Naive B cell (primary cell): ENCODE measurements around the gene DPEP1. TPM values are rescaled to one million over a fixed set of nuclear protein-coding genes. Genes with fewer than 3 reads are reported as not detected.
A peak's percentile ranks its signal among the peaks of the same experiment; 100 is the strongest.

Source experiments
- ATAC-seq, 2 donors: fragments of 150-1000 bp; cut with Tn5 transposase; 2 replicates each; pipeline ENCODE4 v1.10.0; 2021; ENCODE audit warnings: low read depth in 2 of 2, mild to moderate bottlenecking in 2 of 2, moderate library complexity in 2 of 2
- DNase-seq: peaks from one replicate; pipeline ENCODE4 v3.0.0; 2022
- H3K27ac Mint-ChIP-seq, 6 donors: one replicate each; pipeline ENCODE4 v1.8.0; 2020 to 2022; ENCODE audit warnings: mild to moderate bottlenecking in 6 of 6, mixed read lengths in 6 of 6, moderate library complexity in 5 of 6, inconsistent platforms in 2 of 6
- H3K27me3 Mint-ChIP-seq, 3 donors: one replicate each; pipeline ENCODE4 v1.8.0; 2021 to 2022; ENCODE audit warnings: mixed read lengths in 3 of 3, mild to moderate bottlenecking in 1 of 3
- H3K36me3 Mint-ChIP-seq, 2 donors: one replicate each; pipeline ENCODE4 v1.8.0; 2020 to 2022; ENCODE audit warnings: mixed read lengths in 2 of 2, inconsistent platforms in 1 of 2, mild to moderate bottlenecking in 1 of 2
- H3K4me1 Mint-ChIP-seq, 3 donors: one replicate each; pipeline ENCODE4 v1.8.0; 2020 to 2022; ENCODE audit warnings: mixed read lengths in 3 of 3, inconsistent platforms in 1 of 3, mild to moderate bottlenecking in 1 of 3, moderate library complexity in 1 of 3
- H3K4me3 Mint-ChIP-seq, 8 donors: one replicate each; pipeline ENCODE4 v1.8.0; 2020 to 2022; ENCODE audit warnings: mild to moderate bottlenecking in 8 of 8, mixed read lengths in 8 of 8, moderate library complexity in 8 of 8, inconsistent platforms in 2 of 8
- H3K9me3 Mint-ChIP-seq, 7 donors: one replicate each; pipeline ENCODE4 v1.8.0; 2020 to 2022; ENCODE audit warnings: mixed read lengths in 7 of 7, mild to moderate bottlenecking in 5 of 7, inconsistent platforms in 2 of 7, moderate library complexity in 1 of 7
- polyA plus RNA-seq, 6 donors: library from polyadenylated mRNA; unstranded; fragments of 300-500 nt; fragmentation: Illumina TruSeq; gene quantifications; one replicate each; pipeline ENCODE4 v1.2.3, GENCODE V29; 2021; ENCODE audit warnings: low read depth in 6 of 6

The DPEP1 gene
- polyA plus RNA-seq, 6 donors from 2014 or later: not detected

DNA sequence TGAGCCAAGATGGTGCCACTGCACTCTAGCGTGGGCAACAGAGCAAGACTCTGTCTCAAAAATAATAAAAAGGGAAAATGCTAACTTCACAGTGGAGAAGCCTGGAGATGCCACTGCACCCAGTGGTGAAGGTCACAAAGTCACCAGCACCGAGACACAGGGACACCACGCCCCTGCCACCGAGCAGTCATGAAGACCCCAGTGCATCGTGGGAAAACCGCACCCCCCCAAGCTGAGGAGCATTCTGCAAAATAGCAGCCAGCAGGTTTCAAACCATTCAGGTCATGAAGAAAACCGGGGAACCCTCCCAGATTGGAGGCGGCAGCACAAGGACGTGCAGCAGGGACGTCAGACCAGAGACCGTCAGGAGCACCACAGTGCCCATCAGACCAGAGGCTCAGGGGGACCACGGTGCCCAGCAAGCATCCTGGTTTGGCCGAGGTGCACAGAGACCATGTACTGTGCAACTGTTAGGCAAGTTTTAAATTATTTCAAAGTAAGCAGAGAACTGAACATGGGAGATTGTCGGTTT is 30.4 kb downstream of the DPEP1 start:
- Mint-ChIP-seq H3K4me1 (peaks cover 8 to 12% (median 10%) of the 10 kb centered on the region in 3 donors), H3K36me3 (peaks cover 0 to under 1% of the 10 kb centered on the region in 2 donors), H3K9me3 (no peaks in the 10 kb centered on the region), H3K27ac (peak overlapping the region in 1 of 6 donors; percentile 82), H3K27me3 (no peaks in the 10 kb centered on the region), H3K4me3 (no peak overlapping the region)
- no peak for DNase-seq
- ATAC-seq: no peak

DNA sequence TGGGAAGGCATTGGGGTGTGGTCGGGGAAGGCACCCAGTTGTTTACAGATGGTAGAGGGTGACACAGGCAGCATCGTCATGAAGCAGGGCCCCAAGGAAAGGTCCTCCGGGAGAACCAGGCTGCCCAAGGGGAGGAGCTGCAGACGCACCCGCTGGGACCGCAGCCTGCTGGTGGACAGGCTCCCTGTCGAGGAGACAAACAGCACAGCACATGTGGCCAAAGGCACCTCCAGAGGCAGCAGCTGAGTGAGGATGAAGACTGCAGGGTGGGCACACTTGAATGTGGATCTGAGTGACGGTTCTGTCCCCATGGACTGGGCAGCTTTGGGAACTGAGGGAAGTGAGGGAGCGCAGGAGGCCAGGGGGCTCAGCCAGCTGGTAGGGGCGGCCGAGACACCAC is 31.7 kb downstream of the DPEP1 start:
- no peak overlapping the region for H3K4me3 Mint-ChIP-seq
- no peaks in the 10 kb centered on the region for H3K27me3 Mint-ChIP-seq
- peaks cover 0 to 7% of the 10 kb centered on the region in 2 donors for H3K36me3 Mint-ChIP-seq
- H3K9me3 Mint-ChIP-seq: no peaks in the 10 kb centered on the region
- DNase-seq (no peak), ATAC-seq (no peak)
- peaks cover 10 to 12% (median 12%) of the 10 kb centered on the region in 3 donors for H3K4me1 Mint-ChIP-seq
- H3K27ac Mint-ChIP-seq: peak overlapping the region in 2 of 6 donors; percentile 34 to 74

DNA sequence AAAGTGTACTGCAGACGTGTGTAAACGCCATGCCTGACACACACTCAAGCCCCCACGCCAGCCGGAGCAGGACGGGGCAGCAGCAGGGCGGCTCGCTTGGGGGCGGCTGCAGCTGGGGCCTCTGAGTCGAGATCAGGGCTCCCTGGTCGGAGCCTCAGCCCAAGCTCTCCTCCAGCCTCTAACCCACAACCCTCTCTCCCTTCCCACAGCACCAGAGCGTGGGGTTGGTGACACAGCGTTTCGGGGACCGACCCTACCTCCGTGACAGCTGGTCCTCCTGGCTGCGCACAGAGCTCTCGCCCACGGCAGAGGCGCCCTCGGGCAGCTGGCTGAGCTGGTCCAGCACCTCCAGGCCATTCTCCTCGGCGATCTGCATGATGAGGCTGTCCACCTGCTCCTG is 32.8 kb downstream of the DPEP1 start:
- H3K4me3 Mint-ChIP-seq: peak overlapping the region in 1 of 8 donors; percentile 15
- H3K36me3 Mint-ChIP-seq: peaks cover 0 to 7% of the 10 kb centered on the region in 2 donors
- peaks cover under 1 to 6% (median under 1%) of the 10 kb centered on the region in 3 donors for H3K4me1 Mint-ChIP-seq
- ATAC-seq (no peak), DNase-seq (no peak)
- no peak overlapping the region for H3K27ac Mint-ChIP-seq
- H3K27me3 Mint-ChIP-seq: no peaks in the 10 kb centered on the region
- H3K9me3 Mint-ChIP-seq: no peaks in the 10 kb centered on the region

DNA sequence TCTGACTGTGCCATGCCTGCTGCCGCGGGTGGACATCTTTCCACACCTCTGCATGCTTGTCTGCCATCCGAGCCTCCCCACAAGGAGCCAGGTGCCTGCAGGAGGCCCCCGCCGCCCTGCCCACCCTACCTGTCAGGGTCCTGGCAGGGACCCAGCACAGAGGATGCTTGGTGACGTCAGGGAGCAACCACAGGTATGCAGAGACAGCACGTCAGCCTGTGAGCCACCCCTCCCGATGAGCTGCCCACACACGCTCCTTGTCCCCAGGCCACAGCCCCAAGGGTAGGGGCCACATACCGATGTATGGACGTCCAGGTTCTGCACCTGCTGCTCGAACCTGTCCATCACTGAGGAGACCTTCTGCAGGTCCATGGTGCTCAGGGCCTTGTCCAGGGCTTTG is 33.5 kb downstream of the DPEP1 start:
- no peaks in the 10 kb centered on the region for H3K27me3 Mint-ChIP-seq
- H3K9me3 Mint-ChIP-seq: no peaks in the 10 kb centered on the region
- H3K4me1 Mint-ChIP-seq: peaks cover 0 to 6% (median 0%) of the 10 kb centered on the region in 3 donors
- peak overlapping the region in 2 of 6 donors; percentile 36 to 54 for H3K27ac Mint-ChIP-seq
- ATAC-seq (no peak), DNase-seq (no peak)
- H3K36me3 Mint-ChIP-seq: peaks cover 0 to 7% of the 10 kb centered on the region in 2 donors
- H3K4me3 Mint-ChIP-seq: no peak overlapping the region

DNA sequence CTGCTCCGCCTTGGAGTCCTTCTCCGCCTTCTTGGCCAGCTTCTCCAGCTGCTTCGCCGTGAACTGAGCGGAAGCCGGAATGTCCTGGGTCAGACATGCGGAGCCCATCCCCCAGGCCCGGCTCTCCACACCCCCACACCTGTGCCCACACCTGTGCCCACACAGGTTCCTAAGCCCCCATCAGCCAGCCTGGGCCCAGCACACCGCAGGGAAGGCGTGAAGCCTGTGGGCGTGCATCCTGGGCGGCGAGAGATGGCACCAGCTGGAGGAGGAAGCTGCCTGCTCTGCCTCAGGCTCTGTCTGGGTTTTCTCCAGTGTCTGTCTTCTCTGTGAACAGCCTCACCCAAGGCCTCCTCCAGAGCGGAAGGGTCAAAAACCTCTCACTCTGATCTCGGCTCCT is 38.1 kb downstream of the DPEP1 start:
- DNase-seq (no peak), ATAC-seq (no peak)
- Mint-ChIP-seq H3K4me1 (peaks cover 11 to 24% (median 16%) of the 10 kb centered on the region in 3 donors), H3K36me3 (peaks cover 0 to 7% of the 10 kb centered on the region in 2 donors), H3K4me3 (no peak overlapping the region), H3K9me3 (no peaks in the 10 kb centered on the region), H3K27me3 (no peaks in the 10 kb centered on the region), H3K27ac (no peak overlapping the region)

DNA sequence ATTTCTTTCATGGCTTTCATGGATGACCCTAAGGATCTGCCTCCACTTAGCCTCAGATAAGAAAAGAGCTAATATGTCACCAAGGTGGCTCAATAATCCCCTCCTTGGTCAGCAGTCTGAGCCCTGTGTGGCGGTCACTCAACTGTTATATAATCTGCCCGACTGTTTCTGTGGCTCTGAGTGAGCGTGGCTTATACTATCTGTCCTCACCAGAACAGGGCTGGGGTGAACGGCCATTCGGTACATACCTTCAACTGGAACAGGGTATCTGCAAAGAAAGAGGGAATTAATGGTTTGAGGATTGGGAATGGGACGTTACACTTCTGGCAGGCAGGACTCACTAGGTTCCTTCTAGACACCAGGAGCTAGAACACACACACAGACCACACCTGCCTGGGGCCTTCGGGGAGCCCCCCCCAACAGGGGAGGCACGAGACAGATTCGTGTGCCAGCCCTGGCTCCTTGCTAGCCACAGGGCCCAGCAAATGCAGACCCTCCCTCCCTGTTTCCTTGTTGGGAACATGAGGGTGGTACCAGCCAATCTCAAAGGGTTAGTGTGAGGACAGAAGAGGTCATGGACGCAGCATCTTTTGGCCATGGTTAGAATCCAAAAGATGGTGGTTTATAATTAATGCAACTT is 40.3 kb downstream of the DPEP1 start:
- Mint-ChIP-seq H3K27ac (peak overlapping the region in 1 of 6 donors; percentile 54), H3K36me3 (peaks cover 0 to 7% of the 10 kb centered on the region in 2 donors), H3K27me3 (no peaks in the 10 kb centered on the region), H3K4me1 (peaks cover 22 to 31% (median 26%) of the 10 kb centered on the region in 3 donors), H3K4me3 (peak overlapping the region in 6 of 8 donors; percentile 25 to 75 (median 38)), H3K9me3 (no peaks in the 10 kb centered on the region)
- no peak for DNase-seq
- no peak for ATAC-seq

DNA sequence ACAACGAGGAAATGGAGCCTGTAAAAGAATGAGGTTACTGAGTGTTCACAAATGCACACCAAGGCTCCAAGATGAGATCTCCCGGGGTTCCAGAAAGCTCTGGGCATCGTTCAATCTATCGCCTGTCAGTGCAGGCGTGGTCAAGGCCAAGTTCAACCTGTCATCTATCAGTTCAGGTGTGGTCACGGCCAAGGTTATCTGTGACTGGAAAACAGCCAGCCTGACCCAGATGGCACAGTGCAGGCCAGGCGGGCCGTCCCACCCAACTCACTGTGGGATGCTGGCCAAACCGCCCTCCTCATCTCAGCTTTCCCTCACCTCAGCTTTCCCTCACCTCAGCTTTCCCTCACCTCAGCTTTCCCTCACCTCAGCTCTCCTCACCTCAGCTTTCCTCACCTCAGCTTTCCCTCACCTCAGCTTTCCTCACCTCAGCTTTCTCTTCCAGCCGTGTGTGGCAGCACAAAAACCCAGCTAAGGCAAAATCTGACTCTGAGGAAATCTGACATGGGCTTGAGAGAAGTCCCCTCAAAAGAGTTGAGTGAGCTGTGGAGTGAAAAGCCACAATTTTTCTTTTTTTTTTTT is 41.7 kb downstream of the DPEP1 start:
- Mint-ChIP-seq H3K4me3 (peak overlapping the region in 5 of 8 donors; percentile 15 to 93 (median 77)), H3K27ac (peak overlapping the region in 4 of 6 donors; percentile 34 to 62 (median 44)), H3K4me1 (peaks cover 18 to 34% (median 28%) of the 10 kb centered on the region in 3 donors), H3K36me3 (no peaks in the 10 kb centered on the region), H3K27me3 (no peaks in the 10 kb centered on the region), H3K9me3 (no peaks in the 10 kb centered on the region)
- no peak for DNase-seq
- no peak for ATAC-seq

DNA sequence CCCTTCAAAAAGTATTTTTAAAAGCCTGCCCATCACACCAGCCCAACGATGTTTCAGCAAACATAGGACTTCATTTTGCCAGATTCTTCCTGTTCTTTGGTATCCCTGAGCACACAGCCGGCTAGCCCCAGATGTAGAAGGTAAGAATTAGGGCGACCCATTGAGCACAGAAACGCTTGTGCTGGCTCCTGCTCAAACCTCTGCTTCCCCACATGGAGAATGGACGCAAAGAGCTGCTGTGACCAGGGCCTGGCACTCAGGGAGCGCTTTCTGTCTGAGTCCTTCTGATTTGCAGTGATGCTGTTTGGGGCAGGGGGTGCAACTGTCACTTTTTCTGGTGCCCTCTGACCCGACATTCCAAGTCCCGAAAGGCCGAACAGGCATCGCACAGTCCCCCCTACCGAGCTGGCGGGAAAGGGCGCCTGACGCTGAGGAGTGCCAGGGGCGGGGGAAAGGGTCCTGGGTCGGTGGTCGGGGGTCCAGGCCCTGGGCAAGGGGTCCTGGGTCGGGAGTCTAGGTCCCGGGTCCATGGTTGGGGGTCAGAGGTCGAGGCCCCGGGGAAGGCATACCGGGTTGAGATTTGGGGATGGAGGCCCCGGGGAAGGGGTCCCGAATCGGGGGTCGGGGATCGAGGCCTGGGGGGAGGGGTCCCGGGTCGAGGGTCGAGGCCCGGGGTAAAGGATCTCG is 43.1 kb downstream of the DPEP1 start:
- peak overlapping the region in 5 of 6 donors; percentile 84 to 92 (median 90) for H3K27ac Mint-ChIP-seq

DNA sequence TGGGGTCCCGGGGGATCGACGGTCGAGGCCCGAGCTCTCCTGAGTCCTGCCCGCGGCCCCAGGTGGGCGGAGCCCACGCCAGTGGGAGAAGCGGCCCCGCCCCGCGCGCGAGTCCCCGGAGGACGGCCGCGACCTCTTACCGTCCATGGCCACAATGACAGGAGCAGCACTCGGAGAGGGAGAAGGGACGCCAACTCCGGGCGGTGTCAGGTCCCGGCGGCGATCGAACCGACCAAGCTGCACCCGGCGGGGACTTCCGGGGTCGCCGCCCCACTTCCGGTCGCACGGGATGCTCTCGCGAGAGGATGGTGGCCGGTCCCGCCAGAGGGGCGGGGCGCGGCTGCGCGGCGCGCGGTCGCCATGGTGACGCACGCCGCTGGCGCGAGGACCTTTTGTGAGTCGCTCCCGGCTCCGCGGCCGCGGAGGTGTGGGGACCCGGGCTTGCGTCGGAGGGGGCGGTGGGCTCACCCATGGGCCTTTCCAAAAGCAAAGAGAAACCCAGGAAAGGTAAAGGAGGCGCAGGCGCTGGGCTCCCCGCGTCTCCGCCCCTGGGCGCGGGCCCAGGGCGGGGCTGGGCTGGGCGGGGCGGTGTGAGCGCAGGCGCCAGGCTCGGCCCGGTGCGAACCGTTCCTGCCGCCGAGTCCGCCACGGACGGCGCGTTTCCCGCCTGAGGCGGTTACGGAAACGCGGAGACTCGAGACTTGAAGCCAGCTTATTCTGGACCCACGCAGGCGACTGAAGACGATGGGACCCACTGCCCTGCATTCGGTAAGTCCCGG is 44.2 kb downstream of the DPEP1 start, which contains the start of the genes CHMP1A and SPATA33:
Gene CHMP1A (minus strand): TSS at position 267 of the 779 bp plus-strand sequence. CDS start 120 bp downstream, at position 147.
Gene SPATA33 (plus strand): TSS at position 395 of the 779 bp plus-strand sequence. CDS start 76 bp downstream, at position 471.
- Mint-ChIP-seq H3K4me3 (peak within 1 kb of the TSS; percentile 82 to 93 (median 89)), H3K36me3 (peaks cover 0 to 6% of the 10 kb centered on the region in 2 donors)
- DNase-seq: peak; percentile 94

More for the DNA sequence above, 43.1 kb downstream of the DPEP1 start:
- no peak for DNase-seq
- Mint-ChIP-seq H3K4me1 (peaks cover 16 to 34% (median 28%) of the 10 kb centered on the region in 3 donors), H3K9me3 (no peaks in the 10 kb centered on the region), H3K36me3 (peaks cover 0 to 5% of the 10 kb centered on the region in 2 donors), H3K4me3 (peak overlapping the region; percentile 74 to 93 (median 86)), H3K27me3 (no peaks in the 10 kb centered on the region)
- no peak for ATAC-seq

DNA sequence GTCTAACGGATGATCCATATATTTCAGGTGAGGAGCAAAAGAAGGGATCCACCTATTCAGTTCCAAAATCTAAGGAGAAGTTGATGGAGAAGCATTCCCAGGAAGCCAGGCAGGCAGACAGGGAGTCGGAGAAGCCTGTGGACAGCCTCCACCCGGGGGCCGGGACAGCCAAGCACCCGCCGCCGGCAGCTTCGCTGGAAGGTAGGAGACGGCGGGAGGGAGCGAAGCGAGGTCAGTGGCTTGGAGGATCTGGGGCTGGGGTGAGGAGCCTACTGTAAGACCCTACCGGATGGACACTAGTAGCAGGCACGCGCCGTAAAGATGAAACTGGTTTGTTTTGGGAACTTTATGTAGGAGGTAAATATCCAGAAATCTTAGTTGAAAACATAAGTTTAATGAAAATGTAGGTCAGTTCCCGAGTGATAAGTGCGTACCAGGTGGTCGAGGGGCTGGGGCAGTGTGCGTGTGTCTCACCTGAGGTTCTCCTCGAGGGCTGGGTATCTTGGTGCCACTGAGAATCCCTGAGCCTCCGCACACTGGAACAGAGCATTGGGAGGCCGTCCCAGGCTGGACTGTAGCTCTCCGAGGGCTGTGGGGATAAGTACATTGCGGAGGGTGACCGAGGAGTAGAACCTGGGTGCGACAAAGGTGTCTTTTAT is 44.9 kb downstream of the DPEP1 start:
- Mint-ChIP-seq H3K4me3 (peak overlapping the region; percentile 82 to 93 (median 89)), H3K27me3 (no peaks in the 10 kb centered on the region), H3K27ac (peak overlapping the region; percentile 59 to 97 (median 90)), H3K36me3 (peaks cover 0 to 6% of the 10 kb centered on the region in 2 donors), H3K4me1 (peaks cover 16 to 34% (median 28%) of the 10 kb centered on the region in 3 donors), H3K9me3 (no peaks in the 10 kb centered on the region)
- DNase-seq: no peak
- ATAC-seq: no peak

More for the DNA sequence above, 44.2 kb downstream of the DPEP1 start, which contains the start of the genes CHMP1A and SPATA33:
- peaks cover 16 to 34% (median 28%) of the 10 kb centered on the region in 3 donors for H3K4me1 Mint-ChIP-seq
- no peaks in the 10 kb centered on the region for H3K9me3 Mint-ChIP-seq
- ATAC-seq: peak; percentile 93 to 94
- peak within 1 kb of the TSS; percentile 89 to 97 (median 92) for H3K27ac Mint-ChIP-seq
- H3K27me3 Mint-ChIP-seq: no peaks in the 10 kb centered on the region

DNA sequence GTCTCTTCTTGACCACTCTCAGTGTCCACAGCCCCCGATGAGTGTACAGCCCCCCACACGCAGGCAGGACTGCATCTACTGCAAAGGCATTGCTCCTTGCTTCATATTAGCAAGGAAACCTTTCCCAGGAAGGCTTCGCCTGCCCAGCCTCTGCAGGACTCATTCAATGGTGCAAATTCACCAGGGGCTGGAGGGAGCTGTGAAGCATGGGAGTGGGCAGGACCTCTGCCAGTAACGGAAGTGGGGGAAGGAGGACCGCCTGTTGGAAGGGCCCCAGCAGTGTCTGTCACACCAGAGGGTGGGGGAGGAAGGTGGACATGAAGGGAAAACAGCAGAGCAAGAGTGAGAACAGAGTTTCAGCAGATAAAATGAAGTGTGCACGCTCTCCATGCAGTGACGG is 46.7 kb downstream of the DPEP1 start:
- DNase-seq: no peak
- Mint-ChIP-seq H3K36me3 (peaks cover 0 to 6% of the 10 kb centered on the region in 2 donors), H3K27ac (peak overlapping the region in 1 of 6 donors; percentile 80), H3K4me1 (peaks cover 16 to 26% (median 24%) of the 10 kb centered on the region in 3 donors), H3K9me3 (no peaks in the 10 kb centered on the region), H3K27me3 (no peaks in the 10 kb centered on the region), H3K4me3 (peak overlapping the region in 3 of 8 donors; percentile 25 to 73 (median 60))
- ATAC-seq: no peak

DNA sequence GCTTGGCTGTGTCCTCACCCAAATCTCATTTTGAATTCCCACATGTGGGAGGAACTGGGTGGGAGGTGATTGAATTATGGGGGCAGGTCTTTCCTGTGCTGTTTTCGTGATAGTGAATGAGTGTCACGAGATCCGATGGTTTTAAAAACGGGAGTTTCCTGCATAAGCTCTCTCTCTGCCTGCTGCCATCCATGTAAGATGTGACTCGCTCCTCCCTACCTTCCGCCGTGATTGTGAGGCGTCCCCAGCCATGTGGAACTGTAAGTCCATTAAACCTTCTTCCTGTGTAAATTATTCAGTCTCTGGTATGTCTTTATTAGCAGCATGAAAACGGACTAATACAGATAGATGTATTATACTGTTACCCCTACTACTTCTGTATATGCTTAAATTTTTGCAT is 47.8 kb downstream of the DPEP1 start:
- H3K9me3 Mint-ChIP-seq: no peaks in the 10 kb centered on the region
- peak overlapping the region in 1 of 6 donors; percentile 50 for H3K27ac Mint-ChIP-seq
- ATAC-seq: no peak

More for the DNA sequence above, 47.8 kb downstream of the DPEP1 start:
- Mint-ChIP-seq H3K27me3 (no peaks in the 10 kb centered on the region), H3K4me3 (peak overlapping the region in 2 of 8 donors; percentile 48 to 71), H3K4me1 (peaks cover 13 to 16% (median 15%) of the 10 kb centered on the region in 3 donors), H3K36me3 (peaks cover 0 to 6% of the 10 kb centered on the region in 2 donors)
- DNase-seq: no peak
